SK-N-SH (cell line): ENCODE results near the gene ABCC3. TPM values are rescaled to one million over a fixed set of nuclear protein-coding genes. Genes with fewer than 3 reads are reported as not detected.

Experiments
- CTCF ChIA-PET: fragments of 300-600, 350-600 bp; formaldehyde crosslinking; extraction: SDS; loops from one replicate; lab custom pipeline; 2021; lab: Yijun Ruan, JAX
- POLR2A ChIA-PET: fragments of 350-600 bp; sonication (Branson Sonifier 250); formaldehyde crosslinking; extraction: SDS; loops from one replicate; lab custom pipeline; 2020; ENCODE audit warnings: antibody characterized with exemption, inconsistent platforms; lab: Yijun Ruan, JAX
- DNase-seq: peaks from one replicate; pipeline ENCODE4 v3.0.0; 2012
- H2AFZ ChIP-seq: fragments of 200-600 bp; sonication (generic); 2 replicates; pipeline ENCODE4 v1.8.1; 2016; ENCODE audit warnings: antibody characterized with exemption, mild to moderate bottlenecking, low read depth
- H3F3A ChIP-seq: fragments of 200-600 bp; sonication (generic); replicated peaks from 2 replicates; pipeline ENCODE3; 2016; ENCODE audit warnings: antibody characterized with exemption, mild to moderate bottlenecking; ENCODE audit not compliant: insufficient read depth
- H3K27ac ChIP-seq, 2 experiments: fragments of 200-500 bp in 1 of 2; fragments of 200-600 bp in 1 of 2; sonication (Bioruptor generic) in 1 of 2; sonication (generic), shearing (Covaris generic) in 1 of 2; 2 replicates each; pipeline versions ENCODE4 v1.5.1 to v1.6.1; 2014 to 2016; ENCODE audit warnings: low read depth in 2 of 2, inconsistent platforms in 1 of 2, low read length in 1 of 2, mild to moderate bottlenecking in 1 of 2, mixed read lengths in 1 of 2
- H3K27me3 ChIP-seq: fragments of 200-600 bp; sonication (generic), shearing (Covaris generic); 2 replicates; pipeline ENCODE4 v1.6.1; 2016; ENCODE audit warnings: mixed run types; ENCODE audit not compliant: insufficient read depth
- H3K36me3 ChIP-seq, 2 experiments: fragments of 200-500 bp in 1 of 2; fragments of 200-600 bp in 1 of 2; sonication (Bioruptor generic) in 1 of 2; sonication (generic) in 1 of 2; replicated peaks in 1 of 2; 2 replicates each; pipeline versions ENCODE3 to v1.5.1; 2014 to 2016; ENCODE audit warnings: low read length in 1 of 2, mild to moderate bottlenecking in 1 of 2; ENCODE audit not compliant: insufficient read depth in 2 of 2, control insufficient read depth in 1 of 2
- H3K4me1 ChIP-seq, 2 experiments: fragments of 200-500 bp in 1 of 2; fragments of 200-600 bp in 1 of 2; sonication (Bioruptor generic) in 1 of 2; sonication (generic), shearing (Covaris generic) in 1 of 2; 2 replicates each; pipeline versions ENCODE4 v1.5.1 to v1.6.1; 2014 to 2016; ENCODE audit warnings: low read depth in 1 of 2, low read length in 1 of 2, mixed run types in 1 of 2; ENCODE audit not compliant: insufficient read depth in 2 of 2, control insufficient read depth in 1 of 2
- H3K4me2 ChIP-seq: fragments of 200-600 bp; sonication (generic), shearing (Covaris generic); 2 replicates; pipeline ENCODE4 v1.6.1; 2017; ENCODE audit warnings: mixed run types
- H3K4me3 ChIP-seq, 2 experiments: fragments of 200-500 bp in 1 of 2; fragments of 200-600 bp in 1 of 2; sonication (Bioruptor generic) in 1 of 2; sonication (generic), shearing (Covaris generic) in 1 of 2; 2 replicates each; pipeline versions ENCODE4 v1.5.1 to v1.8.1; 2014 to 2016; ENCODE audit warnings: low read depth in 2 of 2, inconsistent platforms in 1 of 2, low read length in 1 of 2, mild to moderate bottlenecking in 1 of 2, mixed read lengths in 1 of 2, moderate library complexity in 1 of 2
- H3K79me2 ChIP-seq: fragments of 200-600 bp; sonication (generic); 2 replicates; pipeline ENCODE4 v1.8.1; 2017; ENCODE audit warnings: mild to moderate bottlenecking; ENCODE audit not compliant: insufficient read depth
- H3K9ac ChIP-seq: fragments of 200-600 bp; sonication (generic); 2 replicates; pipeline ENCODE4 v1.6.1; 2017; ENCODE audit warnings: mixed run types
- H3K9me2 ChIP-seq: fragments of 200-600 bp; sonication (generic); 2 replicates; pipeline ENCODE4 v1.6.1; 2017; ENCODE audit warnings: mixed run types
- H3K9me3 ChIP-seq: fragments of 200-600 bp; sonication (generic); 2 replicates; pipeline ENCODE4 v1.6.1; 2017; ENCODE audit warnings: mixed run types, mild to moderate bottlenecking, moderate library complexity
- H4K20me1 ChIP-seq: fragments of 200-600 bp; sonication (generic); 2 replicates; pipeline ENCODE4 v1.6.1; 2017; ENCODE audit warnings: mild to moderate bottlenecking, mixed run types; ENCODE audit not compliant: insufficient read depth
- ELF1 ChIP-seq: IDR thresholded peaks from 2 replicates; pipeline ENCODE4 v1.4.0; 2012
- EP300 ChIP-seq, 2 experiments: IDR thresholded peaks; 2 replicates each; pipeline versions ENCODE4 v1.4.0 to v1.6.1; 2012; ENCODE audit warnings: borderline replicate concordance in 1 of 2, low read depth in 1 of 2, low read length in 1 of 2
- FOXJ3 ChIP-seq: sonication (generic); formaldehyde crosslinking; IDR thresholded peaks from 2 replicates; pipeline ENCODE4 v1.5.1; 2020; ENCODE audit warnings: mild to moderate bottlenecking, missing genetic modification reagents
- JUND ChIP-seq: IDR thresholded peaks from 2 replicates; pipeline ENCODE4 v1.4.0; 2012
- MEF2A ChIP-seq: IDR thresholded peaks from 2 replicates; pipeline ENCODE4 v1.4.0; 2012; ENCODE audit warnings: low read depth, borderline replicate concordance
- MXI1 ChIP-seq: IDR thresholded peaks from 2 replicates; pipeline ENCODE4 v1.6.1; 2012; ENCODE audit warnings: mild to moderate bottlenecking, low read depth, low read length, improper control_type of control experiment
- NRF1 ChIP-seq: IDR thresholded peaks from 2 replicates; pipeline ENCODE4 v1.6.1; 2012; ENCODE audit warnings: low read depth, mild to moderate bottlenecking, low read length
- RFX5 ChIP-seq: IDR thresholded peaks from 2 replicates; pipeline ENCODE4 v1.6.1; 2012; ENCODE audit warnings: mild to moderate bottlenecking, improper control_type of control experiment, low read length
- TAF1 ChIP-seq: IDR thresholded peaks from 2 replicates; pipeline ENCODE4 v1.6.1; 2012; ENCODE audit warnings: low read depth, mild to moderate bottlenecking, low read length, moderate library complexity, borderline replicate concordance
- WGBS: methylation state at CpG from one replicate; pipeline ENCODE4 v1.1.6; 2017; ENCODE audit warnings: low lambda C conversion rate; 5-methylcytosine and 5-hydroxymethylcytosine counted together
- polyA plus RNA-seq, 3 experiments: library from polyadenylated mRNA; depleted of rRNA; stranded (reverse); fragments of >200 nt; gene quantifications; 2 replicates each; pipeline ENCODE4 v1.2.3, GENCODE V29; 2012
- TF ChIP-seq, protein P1 (sequence below): IDR thresholded peaks from 2 replicates; pipeline ENCODE4 v1.4.0; 2012; ENCODE audit warnings: low read depth, borderline replicate concordance
- TF ChIP-seq, protein P2 (sequence below): fragments of 200-600 bp; sonication (generic); IDR thresholded peaks from 2 replicates; pipeline ENCODE4 v1.6.1; 2017; ENCODE audit warnings: antibody characterized with exemption, mild to moderate bottlenecking, moderate library complexity
- TF ChIP-seq, protein P3 (sequence below): IDR thresholded peaks from 2 replicates; pipeline ENCODE4; 2012

The ABCC3 gene
- polyA plus RNA-seq, 1 of the 3 experiments (the other 2 are of a cell fraction): 185 TPM

DNA sequence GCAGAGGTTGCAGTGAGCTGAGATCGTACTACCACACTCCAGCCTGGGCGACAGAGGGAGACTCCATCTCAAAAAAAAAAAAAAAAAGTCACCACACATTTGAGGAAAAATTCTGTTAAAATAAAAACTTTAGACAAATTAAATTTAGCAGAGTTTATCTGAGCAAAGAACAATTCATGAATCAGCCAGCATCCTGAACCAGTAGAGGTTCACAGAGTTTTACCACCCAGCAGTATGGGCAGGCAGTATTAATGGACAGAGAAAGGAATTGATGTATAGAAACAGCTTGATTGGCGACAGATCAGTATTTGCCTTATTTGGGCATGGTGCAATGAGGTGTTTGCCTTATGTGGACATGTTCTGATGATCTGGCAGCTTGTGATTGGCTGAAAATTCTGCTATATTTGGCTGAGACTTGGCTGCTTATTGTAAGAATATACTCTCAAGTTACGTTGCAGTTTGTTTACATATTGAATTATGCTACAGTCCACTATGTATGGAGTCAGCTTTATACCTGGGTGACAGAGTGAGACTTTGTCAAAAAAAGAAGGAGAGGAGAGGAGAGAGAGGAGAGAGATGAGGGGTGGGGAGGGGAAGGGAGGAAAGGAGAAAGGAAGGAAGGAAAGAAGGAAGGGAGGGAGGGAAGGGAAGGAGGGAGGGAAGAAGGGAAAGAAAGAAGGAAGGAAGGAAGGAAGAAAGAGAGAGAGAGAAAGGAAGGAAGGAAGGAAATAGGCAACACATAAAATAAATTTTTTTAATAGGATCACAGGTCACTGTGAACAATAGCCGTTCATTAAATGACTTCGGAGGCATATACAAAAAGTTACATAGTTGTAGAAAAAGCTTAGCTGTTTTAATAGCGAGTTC, 14.6 kb downstream of the ABCC3 start:
- Histone ChIP-seq H3K27ac (no peak overlapping the region), H4K20me1 (no peaks in the 10 kb centered on the region), H3K79me2 (peaks cover 40% of the 10 kb centered on the region), H3F3A (peaks cover 12% of the 10 kb centered on the region), H3K9me2 (no peaks in the 10 kb centered on the region), H3K27me3 (no peaks in the 10 kb centered on the region), H3K4me1 (no peaks in the 10 kb centered on the region), H3K9ac (no peak overlapping the region), H3K4me2 (no peak overlapping the region), H3K9me3 (no peaks in the 10 kb centered on the region), H3K4me3 (no peak overlapping the region), H2AFZ (no peak overlapping the region), H3K36me3 (peaks cover 0 to 7% of the 10 kb centered on the region in 2 experiments)
- CTCF ChIA-PET: interaction anchor here (1.4 to 9.3 kb wide), 7 partner anchors 10 to 32 kb away, joined by 3 to 101 read pairs (median 4); no protein-coding TSS in a partner anchor
- POLR2A ChIA-PET: no interaction called here
- 88% methylated on average over 7 of the region's 7 CpGs for WGBS
- TF ChIP-seq TAF1 (no peak), RFX5 (no peak), EP300 (IDR thresholded peaks at IDR 0.05; ENCODE audit: borderline replicate concordance in 1 of 2, low read depth in 1 of 2, low read length in 1 of 2) (no peak), FOXJ3 (CRISPR knock-in tag) (no peak), MXI1 (no peak), MEF2A (no peak), NRF1 (no peak), JUND (no peak), ELF1 (no peak)
- TF ChIP-seq, protein P1, sequence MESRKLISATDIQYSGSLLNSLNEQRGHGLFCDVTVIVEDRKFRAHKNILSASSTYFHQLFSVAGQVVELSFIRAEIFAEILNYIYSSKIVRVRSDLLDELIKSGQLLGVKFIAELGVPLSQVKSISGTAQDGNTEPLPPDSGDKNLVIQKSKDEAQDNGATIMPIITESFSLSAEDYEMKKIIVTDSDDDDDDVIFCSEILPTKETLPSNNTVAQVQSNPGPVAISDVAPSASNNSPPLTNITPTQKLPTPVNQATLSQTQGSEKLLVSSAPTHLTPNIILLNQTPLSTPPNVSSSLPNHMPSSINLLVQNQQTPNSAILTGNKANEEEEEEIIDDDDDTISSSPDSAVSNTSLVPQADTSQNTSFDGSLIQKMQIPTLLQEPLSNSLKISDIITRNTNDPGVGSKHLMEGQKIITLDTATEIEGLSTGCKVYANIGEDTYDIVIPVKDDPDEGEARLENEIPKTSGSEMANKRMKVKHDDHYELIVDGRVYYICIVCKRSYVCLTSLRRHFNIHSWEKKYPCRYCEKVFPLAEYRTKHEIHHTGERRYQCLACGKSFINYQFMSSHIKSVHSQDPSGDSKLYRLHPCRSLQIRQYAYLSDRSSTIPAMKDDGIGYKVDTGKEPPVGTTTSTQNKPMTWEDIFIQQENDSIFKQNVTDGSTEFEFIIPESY: no peak
- TF ChIP-seq, protein P2, sequence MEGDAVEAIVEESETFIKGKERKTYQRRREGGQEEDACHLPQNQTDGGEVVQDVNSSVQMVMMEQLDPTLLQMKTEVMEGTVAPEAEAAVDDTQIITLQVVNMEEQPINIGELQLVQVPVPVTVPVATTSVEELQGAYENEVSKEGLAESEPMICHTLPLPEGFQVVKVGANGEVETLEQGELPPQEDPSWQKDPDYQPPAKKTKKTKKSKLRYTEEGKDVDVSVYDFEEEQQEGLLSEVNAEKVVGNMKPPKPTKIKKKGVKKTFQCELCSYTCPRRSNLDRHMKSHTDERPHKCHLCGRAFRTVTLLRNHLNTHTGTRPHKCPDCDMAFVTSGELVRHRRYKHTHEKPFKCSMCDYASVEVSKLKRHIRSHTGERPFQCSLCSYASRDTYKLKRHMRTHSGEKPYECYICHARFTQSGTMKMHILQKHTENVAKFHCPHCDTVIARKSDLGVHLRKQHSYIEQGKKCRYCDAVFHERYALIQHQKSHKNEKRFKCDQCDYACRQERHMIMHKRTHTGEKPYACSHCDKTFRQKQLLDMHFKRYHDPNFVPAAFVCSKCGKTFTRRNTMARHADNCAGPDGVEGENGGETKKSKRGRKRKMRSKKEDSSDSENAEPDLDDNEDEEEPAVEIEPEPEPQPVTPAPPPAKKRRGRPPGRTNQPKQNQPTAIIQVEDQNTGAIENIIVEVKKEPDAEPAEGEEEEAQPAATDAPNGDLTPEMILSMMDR: no peak
- TF ChIP-seq, protein P3, sequence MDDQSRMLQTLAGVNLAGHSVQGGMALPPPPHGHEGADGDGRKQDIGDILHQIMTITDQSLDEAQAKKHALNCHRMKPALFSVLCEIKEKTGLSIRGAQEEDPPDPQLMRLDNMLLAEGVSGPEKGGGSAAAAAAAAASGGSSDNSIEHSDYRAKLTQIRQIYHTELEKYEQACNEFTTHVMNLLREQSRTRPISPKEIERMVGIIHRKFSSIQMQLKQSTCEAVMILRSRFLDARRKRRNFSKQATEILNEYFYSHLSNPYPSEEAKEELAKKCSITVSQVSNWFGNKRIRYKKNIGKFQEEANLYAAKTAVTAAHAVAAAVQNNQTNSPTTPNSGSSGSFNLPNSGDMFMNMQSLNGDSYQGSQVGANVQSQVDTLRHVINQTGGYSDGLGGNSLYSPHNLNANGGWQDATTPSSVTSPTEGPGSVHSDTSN: no peak
- no peak for DNase-seq
